HG02943 (cell line): ENCODE data around the gene HEPH.
"Not testable (repeated sequence)": the region's sequence is repeated elsewhere in the genome, so short reads cannot be mapped to it uniquely, and the experiment has no call there.

ENCODE experiments used
- ATAC-seq: cut with Tn5 transposase; IDR thresholded peaks from one replicate; pipeline ENCODE4 v1.9.1; 2021; ENCODE audit warnings: mild to moderate bottlenecking, low read depth, moderate library complexity; ENCODE audit not compliant: unreplicated experiment

The HEPH gene

GRCh38 chrX:66163849-66164411 lies at the start of gene HEPH:
Gene HEPH (plus strand): TSS chrX:66164247. CDS start chrX:66170571, 6,324 bp downstream.
- no peak for ATAC-seq

- not testable (repeated sequence) for ATAC-seq
Observed at GRCh38 chrX:66118722-66119121, 45.3 kb upstream of the HEPH start.

GRCh38 chrX:66121354-66121753 lies 42.7 kb upstream of the HEPH start:
- not testable (repeated sequence) for ATAC-seq

GRCh38 chrX:66126662-66127061 lies 37.4 kb upstream of the HEPH start:
- no peak for ATAC-seq

GRCh38 chrX:66130469-66130868 lies 33.6 kb upstream of the HEPH start:
- no peak for ATAC-seq

GRCh38 chrX:66135284-66135683 lies 28.8 kb upstream of the HEPH start:
- ATAC-seq, result not testable (repeated sequence)

GRCh38 chrX:66142351-66142750 lies 21.7 kb upstream of the HEPH start:
- ATAC-seq, result no peak

- no peak for ATAC-seq
Observed at GRCh38 chrX:66144258-66144657, 19.8 kb upstream of the HEPH start.

- ATAC-seq, result no peak
Observed at GRCh38 chrX:66149519-66149918, 14.5 kb upstream of the HEPH start.

GRCh38 chrX:66150163-66150562 lies 13.9 kb upstream of the HEPH start:
- ATAC-seq, result no peak

GRCh38 chrX:66162331-66162822 lies 1.7 kb upstream of the HEPH start:
- ATAC-seq, result no peak

GRCh38 chrX:66163447-66163846 lies 600 bp upstream of the HEPH start:
- ATAC-seq, result no peak

GRCh38 chrX:66164470-66164869 lies 423 bp downstream of the HEPH start:
- ATAC-seq, result no peak

GRCh38 chrX:66164931-66165330 lies 884 bp downstream of the HEPH start:
- no peak for ATAC-seq

GRCh38 chrX:66166671-66167070 lies 2.6 kb downstream of the HEPH start:
- ATAC-seq, result no peak

GRCh38 chrX:66167431-66167830 lies 3.4 kb downstream of the HEPH start:
- ATAC-seq, result no peak

- ATAC-seq, result no peak
Observed at GRCh38 chrX:66176134-66176533, 12.1 kb downstream of the HEPH start.

GRCh38 chrX:66191563-66191962 lies 27.5 kb downstream of the HEPH start:
- no peak for ATAC-seq

- no peak for ATAC-seq
Observed at GRCh38 chrX:66193821-66194220, 29.8 kb downstream of the HEPH start.

GRCh38 chrX:66200050-66200664 lies 36.1 kb downstream of the HEPH start:
- ATAC-seq, result no peak

- no peak for ATAC-seq
Observed at GRCh38 chrX:66200855-66201795, 37.1 kb downstream of the HEPH start.
